ENCODE measurements around the gene FOXP1. TPM values are rescaled to one million over a fixed set of nuclear protein-coding genes. Genes with fewer than 3 reads are reported as not detected.

The FOXP1 gene
- total RNA-seq, 1 donor from 2014 or later, result 26.1 TPM

- TF ChIP-seq, protein P1, sequence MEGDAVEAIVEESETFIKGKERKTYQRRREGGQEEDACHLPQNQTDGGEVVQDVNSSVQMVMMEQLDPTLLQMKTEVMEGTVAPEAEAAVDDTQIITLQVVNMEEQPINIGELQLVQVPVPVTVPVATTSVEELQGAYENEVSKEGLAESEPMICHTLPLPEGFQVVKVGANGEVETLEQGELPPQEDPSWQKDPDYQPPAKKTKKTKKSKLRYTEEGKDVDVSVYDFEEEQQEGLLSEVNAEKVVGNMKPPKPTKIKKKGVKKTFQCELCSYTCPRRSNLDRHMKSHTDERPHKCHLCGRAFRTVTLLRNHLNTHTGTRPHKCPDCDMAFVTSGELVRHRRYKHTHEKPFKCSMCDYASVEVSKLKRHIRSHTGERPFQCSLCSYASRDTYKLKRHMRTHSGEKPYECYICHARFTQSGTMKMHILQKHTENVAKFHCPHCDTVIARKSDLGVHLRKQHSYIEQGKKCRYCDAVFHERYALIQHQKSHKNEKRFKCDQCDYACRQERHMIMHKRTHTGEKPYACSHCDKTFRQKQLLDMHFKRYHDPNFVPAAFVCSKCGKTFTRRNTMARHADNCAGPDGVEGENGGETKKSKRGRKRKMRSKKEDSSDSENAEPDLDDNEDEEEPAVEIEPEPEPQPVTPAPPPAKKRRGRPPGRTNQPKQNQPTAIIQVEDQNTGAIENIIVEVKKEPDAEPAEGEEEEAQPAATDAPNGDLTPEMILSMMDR (conservative IDR thresholded peaks at IDR 0.05; ENCODE audit: low read depth, low read length), result no peak
- no peak for DNase-seq (ENCODE audit: low read depth)
- no peak overlapping the region for H3K4me3 ChIP-seq (ENCODE audit: low read depth, low read length)
These were observed 575.1 kb downstream of the FOXP1 start for GRCh38 chr3:71008350-71008935.

GRCh38 chr3:71006810-71007785 lies 576.4 kb downstream of the FOXP1 start:
- DNase-seq (ENCODE audit: low read depth), result no peak
- no peak overlapping the region for H3K4me3 ChIP-seq (ENCODE audit: low read depth, low read length)
- TF ChIP-seq, protein P1 (conservative IDR thresholded peaks at IDR 0.05; ENCODE audit: low read depth, low read length), result peak; percentile 56

DNA sequence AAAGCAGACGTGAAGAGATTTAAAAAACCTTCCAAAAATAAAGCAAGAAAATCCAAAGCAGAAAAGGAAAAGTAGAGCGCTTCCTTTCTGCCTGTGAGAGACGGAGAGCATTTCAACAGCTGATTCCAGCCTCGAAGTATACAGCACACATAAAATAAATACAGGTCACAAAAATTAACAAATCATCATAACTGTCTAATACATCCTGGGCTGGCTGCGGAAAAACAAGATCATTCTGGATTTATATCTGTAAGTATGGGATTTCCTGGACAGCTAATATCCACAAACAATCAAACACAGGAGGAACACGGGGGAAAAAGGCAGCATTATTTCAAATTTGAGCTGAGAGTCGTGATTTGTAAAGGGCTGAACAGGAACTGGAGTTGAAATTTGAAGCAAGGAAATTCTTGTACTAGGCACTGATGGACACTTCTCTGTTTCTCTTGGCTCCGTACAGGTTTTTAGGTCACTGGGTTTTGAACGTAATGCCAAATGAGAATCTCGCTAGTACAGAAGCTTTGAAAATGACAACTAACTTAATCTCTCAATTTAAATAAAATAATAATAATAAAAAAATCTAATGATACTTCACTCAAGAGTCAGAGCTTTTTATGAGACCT lies 577.7 kb downstream of the FOXP1 start:
- no peak for DNase-seq (ENCODE audit: low read depth)
- TF ChIP-seq, protein P1 (conservative IDR thresholded peaks at IDR 0.05; ENCODE audit: low read depth, low read length), result no peak
- no peak overlapping the region for H3K4me3 ChIP-seq (ENCODE audit: low read depth, low read length)

GRCh38 chr3:71003511-71003910 lies 580.0 kb downstream of the FOXP1 start:
- TF ChIP-seq, protein P1 (conservative IDR thresholded peaks at IDR 0.05; ENCODE audit: low read depth, low read length), result no peak
- no peak overlapping the region for H3K4me3 ChIP-seq (ENCODE audit: low read depth, low read length)
- no peak for DNase-seq (ENCODE audit: low read depth)

GRCh38 chr3:71002298-71002697 lies 581.2 kb downstream of the FOXP1 start:
- H3K4me3 ChIP-seq (ENCODE audit: low read depth, low read length), result no peak overlapping the region
- TF ChIP-seq, protein P1 (conservative IDR thresholded peaks at IDR 0.05; ENCODE audit: low read depth, low read length), result no peak
- DNase-seq (ENCODE audit: low read depth), result no peak

DNA sequence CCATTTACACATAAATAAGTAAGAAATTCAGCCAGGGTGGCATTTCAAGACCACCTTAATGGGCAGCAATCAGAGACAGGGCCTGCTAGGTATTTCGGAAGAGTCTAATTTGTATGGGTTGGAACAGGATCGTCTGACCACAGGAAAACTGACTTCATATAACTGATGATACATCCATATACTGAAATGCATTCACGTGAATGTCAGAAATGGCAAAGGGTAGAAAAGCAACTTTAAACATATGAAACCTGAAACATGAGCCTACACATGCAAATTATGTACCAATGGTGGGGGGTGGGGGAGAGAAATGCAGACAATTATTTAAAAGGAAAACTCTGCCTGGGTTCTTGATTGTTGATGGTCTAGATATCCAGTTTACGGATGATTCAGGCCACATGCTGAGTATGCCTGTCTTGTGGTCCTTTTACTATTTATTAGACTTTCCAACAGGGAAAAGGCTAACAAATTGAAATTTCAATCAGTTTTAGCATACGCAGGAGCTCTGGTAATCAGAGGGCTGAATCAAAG lies 582.2 kb downstream of the FOXP1 start:
- DNase-seq (ENCODE audit: low read depth), result no peak

More for the DNA sequence above, 582.2 kb downstream of the FOXP1 start:
- TF ChIP-seq, protein P1 (conservative IDR thresholded peaks at IDR 0.05; ENCODE audit: low read depth, low read length), result no peak
- H3K4me3 ChIP-seq (ENCODE audit: low read depth, low read length), result no peak overlapping the region
